NOMO-1 treated with dmso at 0.1 percent for 144 hours (cell line): ENCODE measurements around the gene PI4KA.

Experiments
- DNase-seq: peaks from one replicate; lab custom pipeline; 2025; ENCODE audit not compliant: unreplicated experiment; lab: John Stamatoyannopoulos, UW

The PI4KA gene

GRCh38 chr22:20818471-20818870 lies 40.1 kb downstream of the PI4KA start:
- no peak for DNase-seq

- no peak for DNase-seq
Measured at GRCh38 chr22:20816559-20816958, 42.1 kb downstream of the PI4KA start.

GRCh38 chr22:20815477-20816050 lies 43.0 kb downstream of the PI4KA start:
- DNase-seq: no peak

- no peak for DNase-seq
Measured at GRCh38 chr22:20814221-20814808, 44.3 kb downstream of the PI4KA start.

GRCh38 chr22:20813056-20813455 lies 45.6 kb downstream of the PI4KA start:
- no peak for DNase-seq

GRCh38 chr22:20811971-20812660 lies 46.5 kb downstream of the PI4KA start:
- DNase-seq: no peak

- no peak for DNase-seq
Measured at GRCh38 chr22:20811171-20811570, 47.4 kb downstream of the PI4KA start.

- no peak for DNase-seq
Measured at GRCh38 chr22:20810645-20811044, 48.0 kb downstream of the PI4KA start.

GRCh38 chr22:20809538-20810185 lies 48.9 kb downstream of the PI4KA start:
- DNase-seq: no peak

GRCh38 chr22:20808844-20809243 lies 49.8 kb downstream of the PI4KA start:
- DNase-seq: no peak

GRCh38 chr22:20807315-20807752 lies 51.3 kb downstream of the PI4KA start:
- DNase-seq: no peak

- no peak for DNase-seq
Measured at GRCh38 chr22:20805972-20806471, 52.6 kb downstream of the PI4KA start.

GRCh38 chr22:20804650-20805049 lies 54.0 kb downstream of the PI4KA start:
- no peak for DNase-seq

- DNase-seq: no peak
Measured at GRCh38 chr22:20803696-20804324, 54.8 kb downstream of the PI4KA start.

- DNase-seq: no peak
Measured at GRCh38 chr22:20802922-20803553, 55.6 kb downstream of the PI4KA start.

GRCh38 chr22:20802452-20802851 lies 56.2 kb downstream of the PI4KA start:
- DNase-seq: no peak

- DNase-seq: no peak
Measured at GRCh38 chr22:20799449-20799848, 59.2 kb downstream of the PI4KA start.

- DNase-seq: no peak
Measured at GRCh38 chr22:20798974-20799373, 59.6 kb downstream of the PI4KA start.

GRCh38 chr22:20798218-20798617 lies 60.4 kb downstream of the PI4KA start:
- no peak for DNase-seq

- no peak for DNase-seq
Measured at GRCh38 chr22:20796731-20797130, 61.9 kb downstream of the PI4KA start.
